IPS-NIHi11 (cell line): ENCODE results near the gene TEX52.

Experiments used
- DNase-seq: peaks from one replicate; pipeline ENCODE4 v3.0.0; 2012; ENCODE audit warnings: mixed read lengths, low spot score

The TEX52 gene

GRCh38 chr12:2832550-2833127, 24.2 kb downstream of the TEX52 start:
- DNase-seq: no peak

DNA sequence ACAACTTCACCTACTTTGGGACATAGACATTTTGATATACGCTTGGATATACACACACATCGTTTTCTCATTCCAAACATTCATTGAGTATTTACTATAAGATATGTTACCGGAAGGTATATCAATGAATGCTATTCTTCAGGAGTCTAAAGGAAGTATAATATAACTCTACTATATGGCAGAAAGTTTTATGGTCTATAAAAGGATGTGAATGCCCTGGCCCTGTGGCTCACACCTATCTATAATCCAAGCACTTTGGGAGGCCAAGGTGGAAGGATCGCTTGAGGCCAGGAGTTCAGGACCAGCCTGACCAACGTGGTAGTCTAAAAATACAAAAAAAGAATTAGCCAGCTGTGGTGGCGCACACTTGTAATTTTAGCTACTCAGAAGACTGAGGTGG, 27.6 kb downstream of the TEX52 start:
- DNase-seq: no peak

DNA sequence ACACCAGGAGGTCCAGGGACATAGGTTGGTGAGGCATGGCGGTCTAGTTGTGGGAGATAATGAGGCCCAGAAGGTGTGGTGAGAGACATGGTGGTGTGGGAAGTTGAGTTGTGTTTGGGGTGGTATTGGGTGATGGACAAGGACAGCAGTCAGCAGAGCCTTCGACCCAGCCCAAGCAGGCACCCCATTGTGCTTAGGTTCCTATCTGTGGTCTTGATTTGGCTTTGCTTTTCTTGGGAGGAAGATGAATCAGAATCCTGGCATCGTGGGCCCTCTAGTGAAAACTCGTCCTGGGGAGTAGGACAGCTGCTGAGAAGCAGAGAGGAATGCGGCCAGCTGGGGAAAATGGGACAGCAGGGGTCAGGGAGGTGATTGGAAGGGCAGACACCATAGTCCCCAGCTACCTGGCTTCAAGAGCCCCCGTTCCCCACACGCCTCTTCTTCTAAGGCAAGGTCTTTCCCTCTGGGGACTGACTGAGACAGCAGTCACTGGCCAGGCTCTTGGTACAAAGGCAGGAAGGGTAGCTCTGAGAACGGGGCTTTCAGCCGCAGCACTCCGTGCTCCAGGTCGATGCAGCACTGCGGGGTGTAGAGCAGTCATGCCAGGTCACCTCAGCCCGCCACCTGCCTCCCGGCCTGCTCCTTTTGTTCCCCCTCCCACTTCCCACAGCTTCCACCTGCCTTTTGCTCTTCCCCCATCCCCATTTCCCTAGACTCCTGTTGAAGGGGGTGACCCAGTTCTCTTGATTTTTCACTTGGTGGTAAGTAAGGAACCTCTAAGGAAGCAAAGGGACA, 29.9 kb downstream of the TEX52 start:
- DNase-seq: no peak

GRCh38 chr12:2826036-2826435, 30.8 kb downstream of the TEX52 start:
- no peak for DNase-seq

GRCh38 chr12:2825132-2825531, 31.7 kb downstream of the TEX52 start:
- DNase-seq: no peak

DNA sequence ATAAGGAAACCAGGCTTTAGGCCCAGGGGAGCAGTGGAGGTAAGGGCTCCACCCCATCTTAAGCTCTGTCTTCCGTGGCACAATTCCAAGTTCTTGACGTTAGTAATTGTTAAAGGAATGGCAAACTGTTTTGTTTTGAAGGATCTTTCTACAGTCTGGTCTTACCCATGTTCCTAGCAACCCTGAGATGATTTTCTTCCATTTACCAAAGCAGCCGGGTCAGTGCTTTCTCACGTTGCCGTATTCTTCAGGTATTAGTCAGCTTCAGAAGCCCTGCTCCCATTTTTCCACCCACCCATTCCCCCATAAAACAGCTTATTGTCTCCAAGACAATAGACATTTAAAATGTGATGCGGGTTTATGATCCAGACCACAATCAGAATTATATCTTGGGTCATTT, 32.3 kb downstream of the TEX52 start:
- no peak for DNase-seq

GRCh38 chr12:2823483-2823882, 33.4 kb downstream of the TEX52 start:
- DNase-seq: no peak

- peak; percentile 34 for DNase-seq
These were observed 36.4 kb downstream of the TEX52 start for GRCh38 chr12:2820432-2820831.

GRCh38 chr12:2819810-2820209, 37.0 kb downstream of the TEX52 start:
- DNase-seq: no peak

GRCh38 chr12:2813214-2814185, 43.3 kb downstream of the TEX52 start:
- peak; percentile 68 for DNase-seq

DNA sequence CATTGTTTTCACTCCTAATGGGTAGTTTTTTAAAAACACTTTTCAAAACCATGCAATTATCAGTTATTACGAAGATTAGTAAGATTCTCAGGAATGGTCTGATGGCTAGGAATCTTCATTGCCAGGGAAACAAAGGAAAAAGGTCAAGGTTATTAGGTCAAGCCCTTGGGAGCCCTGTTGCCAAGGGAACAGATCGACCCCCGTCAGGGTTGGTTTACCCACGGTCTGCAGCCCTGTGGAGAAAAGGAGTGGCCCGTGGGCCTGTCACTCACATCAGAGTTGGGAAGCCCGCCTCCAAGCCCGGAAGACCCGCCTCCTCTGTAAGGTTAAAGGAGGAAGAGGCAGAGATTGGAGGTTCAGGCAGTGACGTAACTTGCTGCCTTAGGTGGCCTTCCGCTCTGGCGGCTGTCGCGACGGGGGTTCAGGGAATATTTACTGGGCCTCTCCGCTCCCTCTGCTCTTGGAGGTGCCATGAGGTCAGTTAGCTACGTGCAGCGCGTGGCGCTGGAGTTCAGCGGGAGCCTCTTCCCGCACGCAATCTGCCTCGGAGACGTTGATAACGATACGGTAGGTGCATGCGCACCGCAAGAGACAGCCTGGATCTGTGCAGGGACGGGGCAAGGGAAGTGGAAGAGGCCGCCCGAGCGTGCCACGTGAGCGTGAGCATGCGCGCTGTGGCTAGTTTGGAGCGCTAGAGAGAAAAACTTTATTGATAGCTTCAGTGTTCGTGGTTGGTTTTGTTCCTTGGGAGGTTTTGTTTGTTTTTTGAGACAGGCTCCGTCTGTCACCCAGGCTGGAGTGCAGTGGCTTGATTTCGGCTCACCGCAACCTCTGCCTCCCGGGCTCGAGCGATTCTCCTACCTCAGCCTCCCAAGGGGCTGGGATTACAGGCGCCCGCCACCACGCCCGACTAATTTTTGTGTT, 44.3 kb downstream of the TEX52 start, which contains the start of gene ITFG2:
Gene ITFG2, plus strand, starts transcription at position 379 of the 924 bp plus-strand sequence. Its CDS starts 93 bp downstream, at position 472.
- DNase-seq: peak; percentile 95

DNA sequence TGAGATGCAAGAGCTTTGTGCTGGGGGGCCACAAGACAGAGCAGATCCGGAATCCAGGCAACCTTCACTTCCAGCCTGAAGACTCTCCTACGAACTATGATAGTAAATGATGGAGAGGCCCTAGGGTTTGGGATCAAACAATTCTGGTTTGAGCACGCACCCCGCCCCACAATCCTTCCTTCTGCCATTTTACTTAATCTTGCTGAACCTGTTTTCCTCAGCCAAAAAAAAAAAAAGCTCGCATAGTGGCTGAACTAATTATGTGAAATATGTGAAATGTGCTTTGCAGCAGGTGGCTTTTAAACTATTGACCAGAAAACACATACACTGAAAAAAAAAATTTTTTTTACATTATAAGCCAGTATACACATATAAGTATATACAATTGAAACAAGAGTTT, 45.0 kb downstream of the TEX52 start:
- DNase-seq: no peak

DNA sequence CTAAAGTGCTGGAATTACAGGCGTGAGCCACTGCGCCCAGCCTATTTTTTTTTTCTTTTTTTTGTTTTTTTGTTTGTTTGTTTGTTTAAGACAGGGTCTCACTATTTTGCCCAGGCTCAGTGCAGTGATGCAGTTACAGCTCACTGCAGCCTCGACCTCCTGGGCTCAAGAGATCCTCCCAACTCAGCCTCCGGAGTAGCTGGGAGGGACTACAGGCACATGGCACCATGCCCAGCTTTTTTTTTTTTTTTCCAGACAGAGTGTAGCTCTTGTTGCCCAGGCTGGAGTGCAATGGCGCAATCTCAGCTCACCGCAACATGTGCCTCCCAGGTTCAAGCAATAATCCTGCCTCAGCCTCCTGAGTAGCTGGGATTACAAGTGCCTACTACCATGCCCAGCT, 50.1 kb downstream of the TEX52 start:
- DNase-seq: no peak

- DNase-seq: no peak
These were observed 51.7 kb downstream of the TEX52 start for GRCh38 chr12:2805143-2805520.

GRCh38 chr12:2804393-2805142, 52.3 kb downstream of the TEX52 start:
- DNase-seq: no peak

DNA sequence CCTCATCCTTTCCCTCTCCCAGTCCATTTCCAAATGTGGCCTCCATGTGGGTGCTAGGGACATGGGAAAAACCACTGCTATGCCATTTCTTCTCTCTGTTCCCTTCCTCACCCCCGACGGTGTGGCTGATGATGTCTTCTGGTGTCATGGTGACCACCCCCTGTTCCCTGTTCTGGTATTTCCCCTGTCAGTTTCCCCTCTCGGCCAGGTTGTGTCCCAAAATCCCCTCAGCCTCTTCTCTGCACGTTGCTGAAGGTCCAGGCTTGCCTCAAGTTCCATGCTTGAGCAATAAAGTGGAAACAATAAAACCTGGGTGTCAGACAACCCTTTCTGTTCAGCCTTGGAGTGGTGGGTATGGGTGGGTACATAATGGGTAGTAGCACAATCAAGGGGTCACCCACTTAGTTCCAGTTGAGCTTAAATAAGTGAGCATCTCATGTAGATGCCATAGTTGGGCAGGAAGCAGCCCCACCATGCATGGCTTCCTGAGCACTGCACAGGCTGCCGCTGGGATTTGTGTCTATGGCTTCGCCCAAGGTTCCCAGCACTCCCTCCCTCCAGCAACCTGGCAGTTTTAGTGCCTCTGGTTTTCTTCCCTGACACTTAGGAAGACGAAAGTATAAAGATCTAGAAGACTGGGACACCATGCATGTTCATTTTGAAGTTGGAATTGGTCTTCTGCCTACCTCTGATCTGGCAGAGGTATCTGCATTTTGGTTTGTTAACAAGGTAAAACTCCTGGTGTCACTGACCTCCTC, 53.0 kb downstream of the TEX52 start:
- no peak for DNase-seq

- no peak for DNase-seq
These were observed 55.6 kb downstream of the TEX52 start for GRCh38 chr12:2801044-2801783.

GRCh38 chr12:2800046-2800570, 56.7 kb downstream of the TEX52 start:
- DNase-seq: no peak
